Karpas-422 (cell line): ENCODE data around the gene CYP2C9. TPM values are rescaled to one million over a fixed set of nuclear protein-coding genes. Genes with fewer than 3 reads are reported as not detected.
"Not testable (repeated sequence)": the region's sequence is repeated elsewhere in the genome, so short reads cannot be mapped to it uniquely, and the experiment has no call there.

Experiments
- DNase-seq: peaks from one replicate; pipeline ENCODE4 v3.0.0-alpha.2; 2015
- H2AFZ ChIP-seq: fragments of 200-600 bp; sonication (generic); 2 replicates; pipeline ENCODE4 v1.6.1; 2014; ENCODE audit warnings: antibody characterized with exemption, low read length, mixed read lengths
- H3K27ac ChIP-seq: fragments of 200-600 bp; sonication (generic); 2 replicates; pipeline ENCODE4 v1.5.1; 2014; ENCODE audit warnings: mild to moderate bottlenecking, low read length, moderate library complexity
- H3K27me3 ChIP-seq: fragments of 200-600 bp; sonication (generic); 2 replicates; pipeline ENCODE4 v1.6.1; 2014; ENCODE audit warnings: low read length, mixed read lengths
- H3K36me3 ChIP-seq: fragments of 200-600 bp; sonication (generic); 2 replicates; pipeline ENCODE4 v1.6.1; 2014; ENCODE audit warnings: low read length, mixed read lengths; ENCODE audit not compliant: insufficient read depth
- H3K4me1 ChIP-seq: fragments of 200-600 bp; sonication (generic); 2 replicates; pipeline ENCODE4 v1.6.1; 2014; ENCODE audit warnings: mild to moderate bottlenecking, low read length, mixed read lengths
- H3K4me2 ChIP-seq: fragments of 200-600 bp; sonication (generic); 2 replicates; pipeline ENCODE4 v1.6.1; 2014; ENCODE audit warnings: low read length, low read depth, mild to moderate bottlenecking; ENCODE audit not compliant: poor library complexity, severe bottlenecking
- H3K4me3 ChIP-seq: fragments of 200-600 bp; sonication (generic); 2 replicates; pipeline ENCODE4 v1.5.1; 2014; ENCODE audit warnings: mild to moderate bottlenecking, antibody characterized with exemption, low read length, mixed read lengths
- H3K79me2 ChIP-seq: fragments of 200-600 bp; sonication (generic); 2 replicates; pipeline ENCODE4 v1.6.1; 2014; ENCODE audit warnings: mild to moderate bottlenecking, low read length, mixed read lengths
- H3K9ac ChIP-seq: fragments of 200-600 bp; sonication (generic); 2 replicates; pipeline ENCODE4 v1.6.0; 2014; ENCODE audit warnings: low read length
- H3K9me2 ChIP-seq: fragments of 200-600 bp; sonication (generic), shearing (Covaris generic); replicated peaks from 2 replicates; pipeline ENCODE4 v1.6.0; 2014; ENCODE audit warnings: mild to moderate bottlenecking, low read length, moderate library complexity; ENCODE audit not compliant: insufficient read depth
- H3K9me3 ChIP-seq: fragments of 300-700, 200-600 bp; sonication (generic); 2 replicates; pipeline ENCODE4 v1.6.1; 2014; ENCODE audit warnings: low read length, mixed read lengths
- H4K20me1 ChIP-seq: fragments of 200-600 bp; sonication (generic); 2 replicates; pipeline ENCODE4 v1.6.1; 2014; ENCODE audit warnings: mild to moderate bottlenecking, antibody characterized with exemption, low read length, low read depth; ENCODE audit not compliant: insufficient read depth
- total RNA-seq: library from RNA; depleted of rRNA; stranded (reverse); fragments of >200 nt; shearing (Covaris generic); gene quantifications from 2 replicates; pipeline ENCODE4 v1.2.3, GENCODE V29; 2014; ENCODE audit warnings: low replicate concordance

The CYP2C9 gene
- total RNA-seq, 1 experiment from 2014 or later: not detected

- Histone ChIP-seq H3K79me2 (no peaks in the 10 kb centered on the region), H3K4me1 (no peaks in the 10 kb centered on the region), H3K4me2 (no peak overlapping the region), H4K20me1 (no peaks in the 10 kb centered on the region), H3K27me3 (no peaks in the 10 kb centered on the region), H2AFZ (no peak overlapping the region), H3K36me3 (no peaks in the 10 kb centered on the region), H3K9me2 (no peaks in the 10 kb centered on the region), H3K4me3 (no peak overlapping the region), H3K9ac (no peak overlapping the region), H3K9me3 (no peaks in the 10 kb centered on the region), H3K27ac (no peak overlapping the region)
- no peak for DNase-seq
Observed at GRCh38 chr10:94936721-94937120, 1.7 kb upstream of the CYP2C9 start.

- H4K20me1 ChIP-seq, H3K79me2 ChIP-seq, H3K4me2 ChIP-seq, DNase-seq, H3K9me2 ChIP-seq, H3K27me3 ChIP-seq, H3K27ac ChIP-seq, H3K9me3 ChIP-seq, H2AFZ ChIP-seq, H3K36me3 ChIP-seq, H3K9ac ChIP-seq, H3K4me3 ChIP-seq, H3K4me1 ChIP-seq: not testable (repeated sequence)
Observed at GRCh38 chr10:94943432-94944103, 5.1 kb downstream of the CYP2C9 start.

- DNase-seq, H3K4me1 ChIP-seq, H3K27ac ChIP-seq, H3K9me3 ChIP-seq, H4K20me1 ChIP-seq, H3K27me3 ChIP-seq, H3K79me2 ChIP-seq, H3K9ac ChIP-seq, H3K4me3 ChIP-seq, H3K4me2 ChIP-seq, H3K36me3 ChIP-seq, H3K9me2 ChIP-seq, H2AFZ ChIP-seq: not testable (repeated sequence)
Observed at GRCh38 chr10:94946181-94946580, 7.7 kb downstream of the CYP2C9 start.

- Histone ChIP-seq H3K36me3 (no peaks in the 10 kb centered on the region), H3K9me2 (no peaks in the 10 kb centered on the region), H2AFZ (no peak overlapping the region), H3K27me3 (no peaks in the 10 kb centered on the region), H3K79me2 (no peaks in the 10 kb centered on the region), H3K4me3 (no peak overlapping the region), H3K9me3 (no peaks in the 10 kb centered on the region), H3K4me2 (no peak overlapping the region), H3K4me1 (no peaks in the 10 kb centered on the region), H3K9ac (no peak overlapping the region), H4K20me1 (no peaks in the 10 kb centered on the region), H3K27ac (no peak overlapping the region)
- DNase-seq: peak; percentile 52
Observed at GRCh38 chr10:94963901-94964300, 25.4 kb downstream of the CYP2C9 start.

- no peak for DNase-seq
- Histone ChIP-seq H4K20me1 (no peaks in the 10 kb centered on the region), H3K36me3 (no peaks in the 10 kb centered on the region), H3K9me3 (no peaks in the 10 kb centered on the region), H3K9me2 (no peaks in the 10 kb centered on the region), H3K27me3 (no peaks in the 10 kb centered on the region), H3K9ac (no peak overlapping the region), H3K4me3 (no peak overlapping the region), H2AFZ (no peak overlapping the region), H3K79me2 (no peaks in the 10 kb centered on the region), H3K4me2 (no peak overlapping the region), H3K27ac (no peak overlapping the region), H3K4me1 (no peaks in the 10 kb centered on the region)
Observed at GRCh38 chr10:94983555-94983954, 45.1 kb downstream of the CYP2C9 start.

- Histone ChIP-seq H3K4me1 (no peaks in the 10 kb centered on the region), H3K27ac (no peak overlapping the region), H3K79me2 (no peaks in the 10 kb centered on the region), H3K4me3 (no peak overlapping the region), H3K4me2 (no peak overlapping the region), H3K27me3 (no peaks in the 10 kb centered on the region), H3K9me2 (no peaks in the 10 kb centered on the region), H3K36me3 (no peaks in the 10 kb centered on the region), H3K9ac (no peak overlapping the region), H4K20me1 (no peaks in the 10 kb centered on the region), H2AFZ (no peak overlapping the region), H3K9me3 (no peaks in the 10 kb centered on the region)
- no peak for DNase-seq
Observed at GRCh38 chr10:94989192-94989591, 50.7 kb downstream of the CYP2C9 start.

- no peak for DNase-seq
- H3K9me2 ChIP-seq: no peaks in the 10 kb centered on the region
- no peaks in the 10 kb centered on the region for H3K27me3 ChIP-seq
- H3K4me1 ChIP-seq: no peaks in the 10 kb centered on the region
- no peak overlapping the region for H3K4me3 ChIP-seq
- no peak overlapping the region for H3K27ac ChIP-seq
- no peak overlapping the region for H2AFZ ChIP-seq
- no peak overlapping the region for H3K9ac ChIP-seq
- H3K79me2 ChIP-seq: no peaks in the 10 kb centered on the region
- no peaks in the 10 kb centered on the region for H4K20me1 ChIP-seq
- H3K4me2 ChIP-seq: no peak overlapping the region
- no peaks in the 10 kb centered on the region for H3K9me3 ChIP-seq
- H3K36me3 ChIP-seq: no peaks in the 10 kb centered on the region
Observed at GRCh38 chr10:94991243-94991888, 52.9 kb downstream of the CYP2C9 start.

GRCh38 chr10:94992811-94993210, 54.4 kb downstream of the CYP2C9 start:
- Histone ChIP-seq H3K9me3 (no peaks in the 10 kb centered on the region), H4K20me1 (no peaks in the 10 kb centered on the region), H3K79me2 (no peaks in the 10 kb centered on the region), H3K9me2 (no peaks in the 10 kb centered on the region), H3K4me3 (no peak overlapping the region), H3K9ac (no peak overlapping the region), H2AFZ (no peak overlapping the region), H3K4me2 (no peak overlapping the region), H3K36me3 (no peaks in the 10 kb centered on the region), H3K27ac (no peak overlapping the region), H3K27me3 (no peaks in the 10 kb centered on the region), H3K4me1 (no peaks in the 10 kb centered on the region)
- DNase-seq: no peak
